ENCODE measurements around the gene CCDC201. TPM values are rescaled to one million over a fixed set of nuclear protein-coding genes. Genes with fewer than 3 reads are reported as not detected.

The CCDC201 gene
- not detected for total RNA-seq
- total RNA-seq (2013), result not detected
- total RNA-seq, result 0 to 0.06 (median 0) reads per million in 29 experiments

GRCh38 chr7:45873035-45873354, at the start of gene CCDC201:
Gene CCDC201 (minus strand): TSS chr7:45873082. CDS start chr7:45873007, 75 bp downstream.
- H3K27me3 Mint-ChIP-seq, result peaks cover 3 to 11% of the 10 kb centered on the region in 2 donors
- no peak for ATAC-seq (replicated peaks in 1 of 4)

GRCh38 chr7:45921699-45922519, 49.0 kb upstream of the CCDC201 start:
- peak overlapping the region; percentile 38 for H3K27ac ChIP-seq (ENCODE audit: low read length)
- DNase-seq, result peak in 6 of 35 experiments; percentile 11 to 34 (median 16)
- Mint-ChIP-seq H3K27me3 (peaks cover 62 to 65% of the 10 kb centered on the region in 2 donors), H3K4me3 (peak overlapping the region; percentile 45 to 63 (median 53)), H3K9me3 (no peaks in the 10 kb centered on the region), H3K4me1 (peaks cover 23 to 44% (median 35%) of the 10 kb centered on the region in 3 donors), H3K36me3 (no peaks in the 10 kb centered on the region), H3K27ac (peak overlapping the region; percentile 76 to 85)
- POLR2A ChIA-PET, result interaction anchor here in 1 of 2 donors (0.6 kb wide), 2 partner anchors 8 to 158 kb away, joined by 3 read pairs; no protein-coding TSS in a partner anchor
- 6% methylated on average over 21 of the region's 36 CpGs for WGBS (ENCODE audit: insufficient coverage)
- peaks cover 6 to 33% of the 10 kb centered on the region in 2 experiments for H3K4me1 ChIP-seq (ENCODE audit: control insufficient read depth in 1 of 2, extremely low read depth in 1 of 2, insufficient read depth in 2 of 2, low read length in 2 of 2)
- H3K4me3 ChIP-seq (ENCODE audit: control insufficient read depth in 1 of 2, extremely low read depth in 1 of 2, low read length in 1 of 2), result peak overlapping the region in 1 of 2 donors; percentile 24
- no peaks in the 10 kb centered on the region for H3K36me3 ChIP-seq (ENCODE audit: control insufficient read depth in 2 of 2, extremely low read depth in 1 of 2, insufficient read depth in 1 of 2, low read length in 1 of 2)
- H3K9me3 ChIP-seq, result no peaks in the 10 kb centered on the region
- peaks cover 29 to 41% of the 10 kb centered on the region in 2 experiments for H3K27me3 ChIP-seq (replicated peaks in 1 of 2; ENCODE audit: control insufficient read depth in 2 of 2, extremely low read depth in 1 of 2, insufficient read depth in 2 of 2, low read length in 1 of 2)
- CTCF ChIA-PET, result interaction anchor here (0.9 to 2.0 kb wide), 5 partner anchors 8 to 1170 kb away, joined by 3 to 9 read pairs (median 4); no protein-coding TSS in a partner anchor
- no peak for ATAC-seq (replicated peaks in 1 of 4)

More at GRCh38 chr7:45873035-45873354, at the start of gene CCDC201:
- peaks cover 0 to 3% (median 0%) of the 10 kb centered on the region in 3 donors for H3K9me3 Mint-ChIP-seq
- H3K27me3 ChIP-seq (replicated peaks in 1 of 2; ENCODE audit: control insufficient read depth in 2 of 2, extremely low read depth in 1 of 2, insufficient read depth in 2 of 2, low read length in 1 of 2), result peaks cover 0 to 16% of the 10 kb centered on the region in 2 experiments
- no peaks in the 10 kb centered on the region for H3K36me3 ChIP-seq (ENCODE audit: control insufficient read depth in 2 of 2, extremely low read depth in 1 of 2, insufficient read depth in 1 of 2, low read length in 1 of 2)
- no peak within 1 kb of the TSS for H3K27ac ChIP-seq (ENCODE audit: low read length)
- DNase-seq, result no peak
- H3K4me1 Mint-ChIP-seq, result no peaks in the 10 kb centered on the region
- no peak within 1 kb of the TSS for H3K27ac Mint-ChIP-seq
- WGBS (ENCODE audit: insufficient coverage), result 90% methylated on average over 3 of the region's 7 CpGs
- H3K36me3 Mint-ChIP-seq, result no peaks in the 10 kb centered on the region
- H3K9me3 ChIP-seq, result no peaks in the 10 kb centered on the region
- ChIA-PET CTCF (no interaction called here), POLR2A (no interaction called here)
- no peaks in the 10 kb centered on the region for H3K4me1 ChIP-seq (ENCODE audit: control insufficient read depth in 1 of 2, extremely low read depth in 1 of 2, insufficient read depth in 2 of 2, low read length in 2 of 2)
- no peak within 1 kb of the TSS for H3K4me3 Mint-ChIP-seq
- no peak within 1 kb of the TSS for H3K4me3 ChIP-seq (ENCODE audit: control insufficient read depth in 1 of 2, extremely low read depth in 1 of 2, low read length in 1 of 2)

- H3K4me3 ChIP-seq (ENCODE audit: control insufficient read depth in 1 of 2, extremely low read depth in 1 of 2, low read length in 1 of 2), result peak overlapping the region in 1 of 2 donors; percentile 24
Observed at GRCh38 chr7:45921381-45921698, 48.5 kb upstream of the CCDC201 start.

GRCh38 chr7:45920502-45921380, 47.9 kb upstream of the CCDC201 start, which contains the start of gene IGFBP3:
Gene IGFBP3 (minus strand): TSS chr7:45921272. CDS start chr7:45921140, 132 bp downstream.
- H3K27ac Mint-ChIP-seq, result peak within 1 kb of the TSS; percentile 76 to 85

More at GRCh38 chr7:45921381-45921698, 48.5 kb upstream of the CCDC201 start:
- Histone ChIP-seq H3K27me3 (replicated peaks in 1 of 2; ENCODE audit: control insufficient read depth in 2 of 2, extremely low read depth in 1 of 2, insufficient read depth in 2 of 2, low read length in 1 of 2) (peaks cover 29 to 42% of the 10 kb centered on the region in 2 experiments), H3K9me3 (no peaks in the 10 kb centered on the region), H3K36me3 (ENCODE audit: control insufficient read depth in 2 of 2, extremely low read depth in 1 of 2, insufficient read depth in 1 of 2, low read length in 1 of 2) (no peaks in the 10 kb centered on the region), H3K27ac (ENCODE audit: low read length) (peak overlapping the region; percentile 7), H3K4me1 (ENCODE audit: control insufficient read depth in 1 of 2, extremely low read depth in 1 of 2, insufficient read depth in 2 of 2, low read length in 2 of 2) (peaks cover 6 to 33% of the 10 kb centered on the region in 2 experiments)
- DNase-seq, result peak in 1 of 35 experiments; percentile 2
- Mint-ChIP-seq H3K4me3 (peak overlapping the region; percentile 45 to 63 (median 53)), H3K27ac (no peak overlapping the region), H3K36me3 (no peaks in the 10 kb centered on the region), H3K4me1 (peaks cover 23 to 44% (median 35%) of the 10 kb centered on the region in 3 donors), H3K9me3 (no peaks in the 10 kb centered on the region), H3K27me3 (peaks cover 62 to 68% of the 10 kb centered on the region in 2 donors)
- POLR2A ChIA-PET, result no interaction called here
- CTCF ChIA-PET, result no interaction called here
- 4% methylated on average over 30 of the region's 31 CpGs for WGBS (ENCODE audit: insufficient coverage)
- ATAC-seq (replicated peaks in 1 of 4), result peak in 1 of 4 experiments; percentile 2

GRCh38 chr7:45919993-45920459, 47.1 kb upstream of the CCDC201 start:
- ATAC-seq (replicated peaks in 1 of 4), result no peak
- no peaks in the 10 kb centered on the region for H3K9me3 ChIP-seq
- Mint-ChIP-seq H3K27me3 (peaks cover 66 to 72% of the 10 kb centered on the region in 2 donors), H3K4me3 (peak overlapping the region; percentile 70 to 75 (median 75)), H3K36me3 (no peaks in the 10 kb centered on the region), H3K9me3 (no peaks in the 10 kb centered on the region), H3K27ac (peak overlapping the region; percentile 55 to 59), H3K4me1 (peaks cover 23 to 44% (median 35%) of the 10 kb centered on the region in 3 donors)
- no peaks in the 10 kb centered on the region for H3K36me3 ChIP-seq (ENCODE audit: control insufficient read depth in 2 of 2, extremely low read depth in 1 of 2, insufficient read depth in 1 of 2, low read length in 1 of 2)
- CTCF ChIA-PET, result no interaction called here
- H3K27ac ChIP-seq (ENCODE audit: low read length), result no peak overlapping the region
- no peak for DNase-seq
- H3K4me3 ChIP-seq (ENCODE audit: control insufficient read depth in 1 of 2, extremely low read depth in 1 of 2, low read length in 1 of 2), result peak overlapping the region in 1 of 2 donors; percentile 34
- WGBS (ENCODE audit: insufficient coverage), result 4% methylated on average over 13 of the region's 19 CpGs
- H3K27me3 ChIP-seq (replicated peaks in 1 of 2; ENCODE audit: control insufficient read depth in 2 of 2, extremely low read depth in 1 of 2, insufficient read depth in 2 of 2, low read length in 1 of 2), result peaks cover 31 to 45% of the 10 kb centered on the region in 2 experiments
- peaks cover 6 to 33% of the 10 kb centered on the region in 2 experiments for H3K4me1 ChIP-seq (ENCODE audit: control insufficient read depth in 1 of 2, extremely low read depth in 1 of 2, insufficient read depth in 2 of 2, low read length in 2 of 2)
- POLR2A ChIA-PET, result no interaction called here

More at GRCh38 chr7:45920502-45921380, 47.9 kb upstream of the CCDC201 start, which contains the start of gene IGFBP3:
- ChIA-PET POLR2A (no interaction called here), CTCF (no interaction called here)
- Histone ChIP-seq H3K9me3 (no peaks in the 10 kb centered on the region), H3K4me1 (ENCODE audit: control insufficient read depth in 1 of 2, extremely low read depth in 1 of 2, insufficient read depth in 2 of 2, low read length in 2 of 2) (peaks cover 6 to 33% of the 10 kb centered on the region in 2 experiments), H3K36me3 (ENCODE audit: control insufficient read depth in 2 of 2, extremely low read depth in 1 of 2, insufficient read depth in 1 of 2, low read length in 1 of 2) (no peaks in the 10 kb centered on the region), H3K4me3 (ENCODE audit: control insufficient read depth in 1 of 2, extremely low read depth in 1 of 2, low read length in 1 of 2) (peak within 1 kb of the TSS in 1 of 2 donors; percentile 34), H3K27ac (ENCODE audit: low read length) (peak within 1 kb of the TSS; percentile 38), H3K27me3 (replicated peaks in 1 of 2; ENCODE audit: control insufficient read depth in 2 of 2, extremely low read depth in 1 of 2, insufficient read depth in 2 of 2, low read length in 1 of 2) (peaks cover 31 to 43% of the 10 kb centered on the region in 2 experiments)
- ATAC-seq (replicated peaks in 1 of 4), result peak; percentile 22 to 71 (median 52)
- Mint-ChIP-seq H3K4me3 (peak within 1 kb of the TSS; percentile 70 to 75 (median 75)), H3K36me3 (no peaks in the 10 kb centered on the region), H3K27me3 (peaks cover 64 to 71% of the 10 kb centered on the region in 2 donors), H3K9me3 (no peaks in the 10 kb centered on the region), H3K4me1 (peaks cover 23 to 44% (median 35%) of the 10 kb centered on the region in 3 donors)
- WGBS (ENCODE audit: insufficient coverage), result 4% methylated on average over 109 of the region's 111 CpGs
- DNase-seq, result peak in 9 of 35 experiments; percentile 10 to 40 (median 26)

Data from T-cell (primary cell).